ENCODE results near the gene KRTAP4-11. TPM values are rescaled to one million over a fixed set of nuclear protein-coding genes. Genes with fewer than 3 reads are reported as not detected.
"Not testable (repeated sequence)": the region's sequence is repeated elsewhere in the genome, so short reads cannot be mapped to it uniquely, and the experiment has no call there.

The KRTAP4-11 gene
- total RNA-seq, 1 donor from 2014 or later: not detected

DNA sequence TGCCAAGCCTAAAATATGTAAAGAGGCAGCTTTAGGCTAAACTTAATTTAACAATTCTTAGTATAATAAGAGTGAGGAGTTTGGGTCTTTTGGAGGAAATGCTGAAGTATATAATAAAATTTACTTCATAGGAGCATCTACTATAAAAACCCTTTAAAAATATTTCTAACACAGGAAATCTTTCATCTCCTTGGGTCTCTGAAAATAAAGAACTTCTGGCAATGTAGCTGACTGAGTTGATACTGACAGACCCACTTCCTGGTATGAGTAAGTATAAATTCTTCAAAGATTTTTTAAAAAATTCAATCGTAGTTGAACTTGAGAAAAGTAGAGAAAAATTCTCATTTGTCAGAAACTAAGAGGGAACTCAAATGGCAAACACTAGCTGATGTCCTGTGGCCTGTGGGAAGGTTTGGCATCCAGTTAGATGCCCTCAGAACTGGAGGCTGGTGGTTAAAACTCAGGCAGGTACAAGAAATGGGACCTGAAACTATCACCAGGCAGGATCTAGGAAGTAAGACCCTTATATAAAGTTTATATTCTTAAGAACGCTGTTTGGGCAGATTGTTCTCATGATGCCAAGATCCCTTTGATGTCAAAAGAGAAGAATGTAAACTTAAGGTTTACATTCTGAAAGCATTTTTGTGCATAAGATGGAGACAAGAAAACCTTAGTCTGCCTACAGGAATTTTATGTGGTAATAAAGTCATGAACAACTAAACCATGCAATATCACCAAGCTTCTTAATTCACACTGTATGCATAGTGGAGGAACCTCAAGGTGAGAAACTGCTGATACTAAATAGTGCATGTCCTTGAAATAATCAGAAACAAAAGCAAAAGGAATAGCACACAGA lies 15.9 kb upstream of the KRTAP4-11 start:
- TF ChIP-seq, protein P1, sequence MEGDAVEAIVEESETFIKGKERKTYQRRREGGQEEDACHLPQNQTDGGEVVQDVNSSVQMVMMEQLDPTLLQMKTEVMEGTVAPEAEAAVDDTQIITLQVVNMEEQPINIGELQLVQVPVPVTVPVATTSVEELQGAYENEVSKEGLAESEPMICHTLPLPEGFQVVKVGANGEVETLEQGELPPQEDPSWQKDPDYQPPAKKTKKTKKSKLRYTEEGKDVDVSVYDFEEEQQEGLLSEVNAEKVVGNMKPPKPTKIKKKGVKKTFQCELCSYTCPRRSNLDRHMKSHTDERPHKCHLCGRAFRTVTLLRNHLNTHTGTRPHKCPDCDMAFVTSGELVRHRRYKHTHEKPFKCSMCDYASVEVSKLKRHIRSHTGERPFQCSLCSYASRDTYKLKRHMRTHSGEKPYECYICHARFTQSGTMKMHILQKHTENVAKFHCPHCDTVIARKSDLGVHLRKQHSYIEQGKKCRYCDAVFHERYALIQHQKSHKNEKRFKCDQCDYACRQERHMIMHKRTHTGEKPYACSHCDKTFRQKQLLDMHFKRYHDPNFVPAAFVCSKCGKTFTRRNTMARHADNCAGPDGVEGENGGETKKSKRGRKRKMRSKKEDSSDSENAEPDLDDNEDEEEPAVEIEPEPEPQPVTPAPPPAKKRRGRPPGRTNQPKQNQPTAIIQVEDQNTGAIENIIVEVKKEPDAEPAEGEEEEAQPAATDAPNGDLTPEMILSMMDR (IDR thresholded peaks at IDR 0.05): no peak
- H3K27ac Mint-ChIP-seq (ENCODE audit: unreplicated experiment): no peak overlapping the region
- H3K36me3 Mint-ChIP-seq (ENCODE audit: unreplicated experiment): peaks cover 5% of the 10 kb centered on the region
- H3K4me3 Mint-ChIP-seq (ENCODE audit: unreplicated experiment): no peak overlapping the region
- H3K4me1 Mint-ChIP-seq (ENCODE audit: unreplicated experiment): peaks cover 7% of the 10 kb centered on the region
- DNase-seq (ENCODE audit: extremely low spot score, unreplicated experiment): no peak
- no peaks in the 10 kb centered on the region for H3K27me3 Mint-ChIP-seq (ENCODE audit: unreplicated experiment)
- peaks cover 14% of the 10 kb centered on the region for H3K9me3 Mint-ChIP-seq (ENCODE audit: unreplicated experiment)

DNA sequence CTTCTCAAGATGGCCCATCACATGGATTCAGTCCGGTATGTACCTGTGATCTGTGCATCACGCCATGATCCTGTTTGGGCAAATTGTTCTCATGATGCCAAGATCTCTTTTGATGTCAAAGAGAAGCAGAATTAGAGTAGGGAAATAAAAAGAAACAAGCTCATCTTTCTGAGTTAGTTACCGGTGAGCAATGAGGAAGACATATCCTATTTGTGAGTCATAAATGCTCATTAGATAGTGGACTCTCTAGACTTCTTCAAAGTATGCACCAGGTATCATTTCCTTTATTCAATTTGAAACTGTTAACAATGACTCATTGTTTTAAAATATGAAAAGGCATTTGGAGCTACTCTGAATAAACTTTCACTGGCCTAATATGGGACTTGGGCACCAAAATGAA lies 13.8 kb upstream of the KRTAP4-11 start:
- H3K4me3 Mint-ChIP-seq (ENCODE audit: unreplicated experiment): no peak overlapping the region
- H3K4me1 Mint-ChIP-seq (ENCODE audit: unreplicated experiment): peaks cover 7% of the 10 kb centered on the region
- TF ChIP-seq, protein P1 (IDR thresholded peaks at IDR 0.05): no peak
- peaks cover 10% of the 10 kb centered on the region for H3K9me3 Mint-ChIP-seq (ENCODE audit: unreplicated experiment)
- no peaks in the 10 kb centered on the region for H3K36me3 Mint-ChIP-seq (ENCODE audit: unreplicated experiment)
- H3K27me3 Mint-ChIP-seq (ENCODE audit: unreplicated experiment): no peaks in the 10 kb centered on the region
- no peak overlapping the region for H3K27ac Mint-ChIP-seq (ENCODE audit: unreplicated experiment)
- no peak for DNase-seq (ENCODE audit: extremely low spot score, unreplicated experiment)

DNA sequence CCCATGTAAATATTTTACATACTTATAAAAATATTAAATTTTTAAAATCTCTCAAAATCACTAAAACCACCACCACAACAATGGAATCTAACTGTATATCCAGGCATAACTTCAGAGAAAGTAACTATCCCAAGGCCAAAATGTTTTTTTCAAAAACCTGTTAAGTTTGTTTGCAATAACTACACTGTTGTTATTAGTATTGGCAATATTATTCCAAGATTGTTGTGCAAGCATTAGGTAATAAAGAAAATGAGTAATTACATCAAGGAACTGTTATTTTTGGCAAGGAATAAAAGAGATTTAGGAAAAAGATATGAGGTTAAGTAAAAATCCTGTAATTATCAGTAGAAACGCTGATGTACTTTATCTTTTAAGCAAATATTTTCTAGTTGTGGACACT lies 9.2 kb upstream of the KRTAP4-11 start:
- Mint-ChIP-seq H3K4me3 (ENCODE audit: unreplicated experiment) (no peak overlapping the region), H3K4me1 (ENCODE audit: unreplicated experiment) (peaks cover 19% of the 10 kb centered on the region), H3K27ac (ENCODE audit: unreplicated experiment) (no peak overlapping the region), H3K9me3 (ENCODE audit: unreplicated experiment) (peaks cover 12% of the 10 kb centered on the region), H3K27me3 (ENCODE audit: unreplicated experiment) (no peaks in the 10 kb centered on the region), H3K36me3 (ENCODE audit: unreplicated experiment) (no peaks in the 10 kb centered on the region)
- TF ChIP-seq, protein P1 (IDR thresholded peaks at IDR 0.05): no peak
- no peak for DNase-seq (ENCODE audit: extremely low spot score, unreplicated experiment)

DNA sequence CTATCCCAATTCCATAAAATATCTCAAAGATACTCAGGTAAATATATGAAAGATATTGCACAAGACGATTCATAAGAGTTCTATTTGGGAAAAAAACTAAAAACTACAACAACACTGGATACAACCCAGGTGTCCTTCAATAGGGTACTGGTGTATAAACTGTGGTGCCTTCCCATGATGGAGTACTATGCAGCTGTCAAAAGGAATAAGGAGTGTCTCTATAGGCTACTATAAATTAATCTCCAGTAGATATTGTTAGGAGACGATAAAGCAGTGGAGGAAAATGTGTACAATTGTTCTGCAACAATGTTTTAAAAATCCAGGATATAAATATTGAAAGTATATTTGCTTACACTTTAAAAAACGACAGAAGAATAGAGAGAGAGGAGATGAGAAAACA lies 8.2 kb upstream of the KRTAP4-11 start:
- H3K27ac Mint-ChIP-seq (ENCODE audit: unreplicated experiment): no peak overlapping the region
- no peaks in the 10 kb centered on the region for H3K27me3 Mint-ChIP-seq (ENCODE audit: unreplicated experiment)
- TF ChIP-seq, protein P1 (IDR thresholded peaks at IDR 0.05): no peak
- peaks cover 12% of the 10 kb centered on the region for H3K9me3 Mint-ChIP-seq (ENCODE audit: unreplicated experiment)
- peaks cover 16% of the 10 kb centered on the region for H3K4me1 Mint-ChIP-seq (ENCODE audit: unreplicated experiment)
- no peak for DNase-seq (ENCODE audit: extremely low spot score, unreplicated experiment)
- H3K36me3 Mint-ChIP-seq (ENCODE audit: unreplicated experiment): no peaks in the 10 kb centered on the region
- H3K4me3 Mint-ChIP-seq (ENCODE audit: unreplicated experiment): no peak overlapping the region

DNA sequence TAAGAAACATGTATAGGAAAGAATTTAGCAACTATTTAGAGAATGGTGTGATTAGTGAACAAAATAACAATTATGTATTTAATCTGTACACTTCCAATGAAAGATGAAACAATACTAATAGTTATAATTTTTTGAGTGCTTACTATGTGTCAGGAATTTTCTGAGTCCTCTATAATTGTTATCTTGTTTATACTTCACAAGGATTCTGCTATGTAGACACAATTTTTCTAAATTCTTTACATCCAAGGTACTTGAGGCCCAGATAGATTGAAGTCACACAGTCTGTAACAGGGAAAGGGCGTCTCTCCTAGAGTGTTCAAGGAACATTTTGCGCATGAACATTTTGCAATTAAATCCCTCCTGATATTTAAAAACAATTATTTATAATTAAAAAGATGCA lies 6.9 kb upstream of the KRTAP4-11 start:
- no peak overlapping the region for H3K4me3 Mint-ChIP-seq (ENCODE audit: unreplicated experiment)
- H3K36me3 Mint-ChIP-seq (ENCODE audit: unreplicated experiment): no peaks in the 10 kb centered on the region
- no peaks in the 10 kb centered on the region for H3K27me3 Mint-ChIP-seq (ENCODE audit: unreplicated experiment)
- H3K27ac Mint-ChIP-seq (ENCODE audit: unreplicated experiment): no peak overlapping the region
- peaks cover 17% of the 10 kb centered on the region for H3K4me1 Mint-ChIP-seq (ENCODE audit: unreplicated experiment)
- no peak for DNase-seq (ENCODE audit: extremely low spot score, unreplicated experiment)
- peaks cover 12% of the 10 kb centered on the region for H3K9me3 Mint-ChIP-seq (ENCODE audit: unreplicated experiment)
- TF ChIP-seq, protein P1 (IDR thresholded peaks at IDR 0.05): no peak

DNA sequence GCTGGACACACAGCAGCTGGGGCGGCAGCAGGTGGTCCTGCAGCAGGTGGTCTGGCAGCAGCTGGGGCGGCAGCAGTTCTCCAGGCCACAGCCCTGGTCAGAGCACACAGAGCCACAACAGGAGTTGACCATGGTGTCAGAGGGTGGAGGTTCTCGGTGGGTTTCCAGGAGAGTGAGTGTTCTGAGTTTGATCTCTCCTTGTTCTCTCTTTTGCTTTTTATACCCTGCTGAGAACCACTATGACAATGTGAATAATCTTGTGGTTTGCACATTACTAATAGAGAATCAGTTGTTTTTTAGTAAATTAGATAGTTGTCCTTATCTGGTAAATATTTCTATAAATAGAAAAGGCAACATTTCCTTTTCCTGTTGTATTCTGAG lies 5.8 kb upstream of the KRTAP4-11 start, which contains the start of gene KRTAP4-12:
KRTAP4-12 (minus strand) TSS at position 192 of the 381 bp plus-strand sequence; CDS start at position 132, 60 bp downstream.
- H3K27ac Mint-ChIP-seq (ENCODE audit: unreplicated experiment); H3K9me3 Mint-ChIP-seq (ENCODE audit: unreplicated experiment); H3K27me3 Mint-ChIP-seq (ENCODE audit: unreplicated experiment); H3K4me3 Mint-ChIP-seq (ENCODE audit: unreplicated experiment); DNase-seq (ENCODE audit: extremely low spot score, unreplicated experiment); H3K36me3 Mint-ChIP-seq (ENCODE audit: unreplicated experiment): not testable (repeated sequence)
- peaks cover 25% of the 10 kb centered on the region for H3K4me1 Mint-ChIP-seq (ENCODE audit: unreplicated experiment)

DNA sequence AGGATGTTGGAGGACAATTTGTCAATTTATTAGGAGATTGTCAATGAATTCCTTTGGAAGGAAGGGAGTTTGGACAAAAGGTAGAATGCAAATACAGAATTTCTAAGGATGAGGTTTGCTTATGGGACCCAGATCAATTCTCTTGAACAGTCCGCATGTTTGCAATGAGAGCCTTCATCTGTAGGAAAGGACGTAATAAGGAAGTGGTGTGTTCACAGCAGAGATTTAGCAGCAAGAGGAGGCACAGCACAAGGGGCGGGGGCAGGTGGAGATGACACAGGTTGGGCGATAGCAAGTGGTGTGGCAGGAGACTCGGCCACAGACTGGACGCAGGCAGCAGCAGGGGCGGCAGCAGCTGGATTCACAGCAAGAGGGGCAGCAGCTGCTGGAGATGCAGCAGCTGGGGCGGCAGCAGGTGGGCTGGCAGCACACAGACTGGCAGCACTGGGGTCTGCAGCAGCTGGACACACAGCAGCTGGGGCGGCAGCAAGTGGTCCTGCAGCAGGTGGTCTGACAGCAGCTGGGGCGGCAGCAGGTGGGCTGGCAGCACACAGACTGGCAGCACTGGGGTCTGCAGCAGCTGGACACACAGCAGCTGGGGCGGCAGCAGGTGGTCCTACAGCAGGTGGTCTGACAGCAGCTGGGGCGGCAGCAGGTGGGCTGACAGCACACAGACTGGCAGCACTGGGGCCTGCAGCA lies 5.3 kb upstream of the KRTAP4-11 start:
- not testable (repeated sequence) for DNase-seq (ENCODE audit: extremely low spot score, unreplicated experiment); H3K4me3 Mint-ChIP-seq (ENCODE audit: unreplicated experiment); H3K27me3 Mint-ChIP-seq (ENCODE audit: unreplicated experiment); H3K9me3 Mint-ChIP-seq (ENCODE audit: unreplicated experiment); H3K36me3 Mint-ChIP-seq (ENCODE audit: unreplicated experiment); H3K27ac Mint-ChIP-seq (ENCODE audit: unreplicated experiment)
- H3K4me1 Mint-ChIP-seq (ENCODE audit: unreplicated experiment): peaks cover 31% of the 10 kb centered on the region

Measured in osteocyte (in vitro differentiated cells).